Superior temporal gyrus (tissue), 1 donor: Measurements from ENCODE around the gene BIRC7.

Source experiments
- DNase-seq: peaks from one replicate; pipeline ENCODE4 v3.0.0-alpha.2; 2016; ENCODE audit errors: extremely low spot score

Gene BIRC7

GRCh38 chr20:63235399-63235983 is at the start of gene BIRC7:
TSS of gene BIRC7 (plus strand) at chr20:63235905. CDS start at chr20:63236097, 192 bp downstream.
- DNase-seq = no peak

GRCh38 chr20:63186084-63186483 is 49.6 kb upstream of the BIRC7 start:
- DNase-seq = no peak

- no peak for DNase-seq
Observed at GRCh38 chr20:63186528-63187316, 49.0 kb upstream of the BIRC7 start.

GRCh38 chr20:63187338-63188158 is 48.2 kb upstream of the BIRC7 start:
- DNase-seq = no peak

GRCh38 chr20:63188159-63188442 is 47.6 kb upstream of the BIRC7 start:
- DNase-seq = no peak

- no peak for DNase-seq
Observed at GRCh38 chr20:63188641-63189321, 46.9 kb upstream of the BIRC7 start.

- no peak for DNase-seq
Observed at GRCh38 chr20:63189322-63189642, 46.4 kb upstream of the BIRC7 start.

GRCh38 chr20:63189846-63190559 is 45.7 kb upstream of the BIRC7 start:
- DNase-seq = no peak

GRCh38 chr20:63190828-63191227 is 44.9 kb upstream of the BIRC7 start:
- DNase-seq = no peak

- DNase-seq = no peak
Observed at GRCh38 chr20:63191400-63191799, 44.3 kb upstream of the BIRC7 start.

GRCh38 chr20:63192721-63193120 is 43.0 kb upstream of the BIRC7 start:
- DNase-seq = no peak

- no peak for DNase-seq
Observed at GRCh38 chr20:63194007-63194796, 41.5 kb upstream of the BIRC7 start.

- DNase-seq = no peak
Observed at GRCh38 chr20:63194797-63195173, 40.9 kb upstream of the BIRC7 start.

- no peak for DNase-seq
Observed at GRCh38 chr20:63196768-63197470, 38.8 kb upstream of the BIRC7 start.

- DNase-seq = no peak
Observed at GRCh38 chr20:63198606-63199005, 37.1 kb upstream of the BIRC7 start.

GRCh38 chr20:63202021-63202420 is 33.7 kb upstream of the BIRC7 start:
- no peak for DNase-seq

GRCh38 chr20:63202811-63203526 is 32.7 kb upstream of the BIRC7 start:
- DNase-seq = no peak

GRCh38 chr20:63204362-63204761 is 31.3 kb upstream of the BIRC7 start:
- no peak for DNase-seq

GRCh38 chr20:63205896-63206295 is 29.8 kb upstream of the BIRC7 start:
- DNase-seq = no peak

- no peak for DNase-seq
Observed at GRCh38 chr20:63206878-63207277, 28.8 kb upstream of the BIRC7 start.
